Chondrocyte (in vitro differentiated cells): ENCODE results near the gene TMEM156. TPM values are rescaled to one million over a fixed set of nuclear protein-coding genes. Genes with fewer than 3 reads are reported as not detected.

Experiments used
- DNase-seq: peaks from one replicate; pipeline ENCODE4 v3.0.0; 2021; ENCODE audit warnings: mixed read lengths, low spot score
- H3K27ac Mint-ChIP-seq: one replicate; pipeline ENCODE4 v1.8.0; 2021; ENCODE audit warnings: mild to moderate bottlenecking, moderate library complexity, mixed read lengths; ENCODE audit not compliant: unreplicated experiment
- H3K27me3 Mint-ChIP-seq: 2 replicates; pipeline ENCODE4 v1.8.0; 2021; ENCODE audit warnings: low read depth, mixed read lengths
- H3K36me3 Mint-ChIP-seq: 2 replicates; pipeline ENCODE4 v1.8.0; 2021; ENCODE audit warnings: low read depth, mixed read lengths
- H3K4me1 Mint-ChIP-seq: 2 replicates; pipeline ENCODE4 v1.8.0; 2021; ENCODE audit warnings: low read depth, mild to moderate bottlenecking, mixed read lengths
- H3K4me3 Mint-ChIP-seq: one replicate; pipeline ENCODE4 v1.8.0; 2021; ENCODE audit warnings: mild to moderate bottlenecking, moderate library complexity, mixed read lengths; ENCODE audit not compliant: unreplicated experiment
- H3K9me3 Mint-ChIP-seq: 2 replicates; pipeline ENCODE4 v1.8.0; 2021; ENCODE audit warnings: low read depth, mixed read lengths
- CTCF ChIP-seq: fragments of 200-600 bp; sonication (generic); IDR thresholded peaks from 2 replicates; pipeline ENCODE4 v1.5.0; 2021; ENCODE audit warnings: antibody characterized with exemption, mild to moderate bottlenecking, moderate library complexity
- total RNA-seq: library from RNA; stranded (reverse); gene quantifications from 3 replicates; pipeline ENCODE4 v1.2.1, GENCODE V29; 2021

Gene TMEM156
- total RNA-seq, 1 donor from 2014 or later = 0.32 TPM

- H3K4me3 Mint-ChIP-seq = no peak overlapping the region
- H3K27ac Mint-ChIP-seq = no peak overlapping the region
- H3K4me1 Mint-ChIP-seq = peaks cover 5% of the 10 kb centered on the region
- no peak for TF ChIP-seq CTCF
- no peaks in the 10 kb centered on the region for H3K9me3 Mint-ChIP-seq
- no peaks in the 10 kb centered on the region for H3K36me3 Mint-ChIP-seq
- DNase-seq = no peak
- H3K27me3 Mint-ChIP-seq = no peaks in the 10 kb centered on the region
These were observed 23.8 kb upstream of the TMEM156 start for GRCh38 chr4:39056023-39056422.

GRCh38 chr4:39054497-39054896 is 22.3 kb upstream of the TMEM156 start:
- TF ChIP-seq CTCF = no peak
- no peaks in the 10 kb centered on the region for H3K36me3 Mint-ChIP-seq
- peaks cover 5% of the 10 kb centered on the region for H3K4me1 Mint-ChIP-seq
- H3K27me3 Mint-ChIP-seq = no peaks in the 10 kb centered on the region
- DNase-seq = no peak
- H3K27ac Mint-ChIP-seq = no peak overlapping the region
- no peak overlapping the region for H3K4me3 Mint-ChIP-seq
- H3K9me3 Mint-ChIP-seq = no peaks in the 10 kb centered on the region

- H3K36me3 Mint-ChIP-seq = no peaks in the 10 kb centered on the region
- no peak overlapping the region for H3K27ac Mint-ChIP-seq
- H3K9me3 Mint-ChIP-seq = no peaks in the 10 kb centered on the region
- H3K27me3 Mint-ChIP-seq = no peaks in the 10 kb centered on the region
- H3K4me3 Mint-ChIP-seq = no peak overlapping the region
- H3K4me1 Mint-ChIP-seq = peaks cover 5% of the 10 kb centered on the region
- TF ChIP-seq CTCF = no peak
- no peak for DNase-seq
These were observed 21.8 kb upstream of the TMEM156 start for GRCh38 chr4:39053983-39054382.

GRCh38 chr4:39051492-39051891 is 19.3 kb upstream of the TMEM156 start:
- no peak for DNase-seq
- no peaks in the 10 kb centered on the region for H3K27me3 Mint-ChIP-seq
- H3K4me3 Mint-ChIP-seq = no peak overlapping the region
- TF ChIP-seq CTCF = no peak
- no peaks in the 10 kb centered on the region for H3K36me3 Mint-ChIP-seq
- no peaks in the 10 kb centered on the region for H3K9me3 Mint-ChIP-seq
- H3K4me1 Mint-ChIP-seq = peaks cover 26% of the 10 kb centered on the region
- no peak overlapping the region for H3K27ac Mint-ChIP-seq

GRCh38 chr4:39050590-39050989 is 18.4 kb upstream of the TMEM156 start:
- H3K27me3 Mint-ChIP-seq = no peaks in the 10 kb centered on the region
- no peak for TF ChIP-seq CTCF
- H3K36me3 Mint-ChIP-seq = no peaks in the 10 kb centered on the region
- no peak overlapping the region for H3K4me3 Mint-ChIP-seq
- peaks cover 35% of the 10 kb centered on the region for H3K4me1 Mint-ChIP-seq
- H3K27ac Mint-ChIP-seq = no peak overlapping the region
- DNase-seq = no peak
- H3K9me3 Mint-ChIP-seq = no peaks in the 10 kb centered on the region
